GM19043 (cell line): Measurements from ENCODE around the gene KSR1.
"Not testable (repeated sequence)": the region's sequence is repeated elsewhere in the genome, so short reads cannot be mapped to it uniquely, and the experiment has no call there.

Source experiments
- ATAC-seq: cut with Tn5 transposase; IDR thresholded peaks from one replicate; pipeline ENCODE4 v1.9.1; 2021; ENCODE audit warnings: low read depth; ENCODE audit not compliant: unreplicated experiment

KSR1 gene

GRCh38 chr17:27669136-27669535, 212.9 kb downstream of the KSR1 start:
- no peak for ATAC-seq

DNA sequence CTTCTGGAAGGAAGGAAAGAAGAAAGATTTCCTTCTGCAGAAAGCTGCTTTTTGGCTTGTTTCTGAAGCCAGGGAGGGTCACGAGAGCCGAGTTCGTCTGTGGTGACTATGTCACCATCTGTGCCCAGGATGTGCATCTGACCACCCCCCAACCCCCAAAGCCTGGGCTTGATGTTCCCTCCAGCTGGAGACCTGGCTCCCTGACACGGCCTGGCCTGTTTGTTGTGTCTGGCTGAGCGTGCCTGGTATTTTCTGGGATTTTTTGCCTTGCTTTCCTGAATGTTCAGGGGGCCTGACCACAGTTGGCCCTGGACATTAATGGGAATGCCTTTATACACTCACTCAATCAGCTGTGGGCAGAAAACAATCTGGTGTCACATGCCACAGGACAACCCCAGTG, 213.6 kb downstream of the KSR1 start:
- ATAC-seq, result no peak

GRCh38 chr17:27670791-27671590, 214.7 kb downstream of the KSR1 start:
- no peak for ATAC-seq

DNA sequence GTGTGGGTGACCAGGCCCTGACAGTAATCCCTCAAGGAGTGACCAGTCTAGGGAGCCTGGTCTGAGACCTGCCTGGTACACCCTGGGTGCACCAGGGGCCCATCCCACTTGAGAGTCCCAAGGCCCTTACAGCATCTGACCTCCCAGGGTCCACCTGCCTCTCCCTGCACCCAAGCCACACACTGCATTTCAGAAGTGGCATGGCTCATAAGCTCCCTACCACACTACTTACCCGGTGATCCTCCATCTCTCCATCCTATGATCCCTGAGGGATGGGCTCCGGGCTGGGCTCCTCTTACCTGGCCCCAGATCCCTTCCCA, 215.3 kb downstream of the KSR1 start:
- no peak for ATAC-seq

DNA sequence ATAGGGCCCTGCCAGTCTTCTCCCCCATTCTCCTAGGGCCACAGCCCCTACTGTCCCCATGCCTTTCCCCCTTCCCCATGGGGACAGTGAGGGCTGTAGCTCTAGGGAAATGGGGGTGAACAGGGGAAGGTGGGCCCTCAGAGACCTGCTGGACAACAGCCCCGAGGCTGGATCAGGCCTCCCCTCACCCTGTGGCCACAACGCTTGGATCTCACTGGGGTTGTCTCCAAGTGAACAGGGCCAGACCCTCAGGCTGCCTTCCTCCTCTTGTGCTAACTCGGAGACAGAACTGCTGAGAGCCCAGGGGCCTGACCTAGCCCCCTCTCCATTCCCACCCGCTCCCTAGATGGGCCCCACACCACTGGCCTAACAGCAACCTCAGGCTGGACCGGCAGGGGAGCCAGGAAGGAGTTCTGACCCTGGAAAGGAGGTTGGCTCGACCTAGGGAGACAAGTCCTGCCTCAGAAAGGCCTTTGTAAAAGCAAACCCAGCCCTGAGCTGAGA, 215.8 kb downstream of the KSR1 start:
- ATAC-seq, result not testable (repeated sequence)

GRCh38 chr17:27674335-27674734, 218.1 kb downstream of the KSR1 start:
- ATAC-seq, result no peak
